ENCODE results near the gene PLEKHA5.

PLEKHA5 gene

GRCh38 chr12:19190292-19191031 lies 60.9 kb downstream of the PLEKHA5 start:
- Histone ChIP-seq H3K27me3 (replicated peaks; ENCODE audit: control insufficient read depth, insufficient read depth, low read length) (no peaks in the 10 kb centered on the region), H3K36me3 (ENCODE audit: control insufficient read depth, insufficient read depth, low read length) (no peaks in the 10 kb centered on the region), H3K4me3 (replicated peaks; ENCODE audit: low read depth, low read length) (no peak overlapping the region)
- DNase-seq (ENCODE audit: extremely low read depth, insufficient read length) = no peak
- no peak for TF ChIP-seq CTCF (IDR thresholded peaks at IDR 0.05; ENCODE audit: insufficient read depth, low read length, poor library complexity, severe bottlenecking)

GRCh38 chr12:19191089-19191488 lies 61.6 kb downstream of the PLEKHA5 start:
- TF ChIP-seq CTCF (IDR thresholded peaks at IDR 0.05; ENCODE audit: insufficient read depth, low read length, poor library complexity, severe bottlenecking) = no peak
- no peak overlapping the region for H3K4me3 ChIP-seq (replicated peaks; ENCODE audit: low read depth, low read length)

GRCh38 chr12:19191563-19191962 lies 62.0 kb downstream of the PLEKHA5 start:
- no peaks in the 10 kb centered on the region for H3K27me3 ChIP-seq (replicated peaks; ENCODE audit: control insufficient read depth, insufficient read depth, low read length)
- no peak for DNase-seq (ENCODE audit: extremely low read depth, insufficient read length)
- H3K4me3 ChIP-seq (replicated peaks; ENCODE audit: low read depth, low read length) = no peak overlapping the region
- no peak for TF ChIP-seq CTCF (IDR thresholded peaks at IDR 0.05; ENCODE audit: insufficient read depth, low read length, poor library complexity, severe bottlenecking)
- no peaks in the 10 kb centered on the region for H3K36me3 ChIP-seq (ENCODE audit: control insufficient read depth, insufficient read depth, low read length)

More at GRCh38 chr12:19191089-19191488, 61.6 kb downstream of the PLEKHA5 start:
- no peak for DNase-seq (ENCODE audit: extremely low read depth, insufficient read length)
- no peaks in the 10 kb centered on the region for H3K36me3 ChIP-seq (ENCODE audit: control insufficient read depth, insufficient read depth, low read length)
- no peaks in the 10 kb centered on the region for H3K27me3 ChIP-seq (replicated peaks; ENCODE audit: control insufficient read depth, insufficient read depth, low read length)

GRCh38 chr12:19192710-19193109 lies 63.2 kb downstream of the PLEKHA5 start:
- no peak for TF ChIP-seq CTCF (IDR thresholded peaks at IDR 0.05; ENCODE audit: insufficient read depth, low read length, poor library complexity, severe bottlenecking)
- no peak for DNase-seq (ENCODE audit: extremely low read depth, insufficient read length)
- Histone ChIP-seq H3K36me3 (ENCODE audit: control insufficient read depth, insufficient read depth, low read length) (no peaks in the 10 kb centered on the region), H3K4me3 (replicated peaks; ENCODE audit: low read depth, low read length) (no peak overlapping the region), H3K27me3 (replicated peaks; ENCODE audit: control insufficient read depth, insufficient read depth, low read length) (no peaks in the 10 kb centered on the region)

- DNase-seq (ENCODE audit: extremely low read depth, insufficient read length) = no peak
- TF ChIP-seq CTCF (IDR thresholded peaks at IDR 0.05; ENCODE audit: insufficient read depth, low read length, poor library complexity, severe bottlenecking) = no peak
Measured at GRCh38 chr12:19194963-19195362, 65.4 kb downstream of the PLEKHA5 start.

More at GRCh38 chr12:19194963-19195362, 65.4 kb downstream of the PLEKHA5 start:
- Histone ChIP-seq H3K4me3 (replicated peaks; ENCODE audit: low read depth, low read length) (no peak overlapping the region), H3K36me3 (ENCODE audit: control insufficient read depth, insufficient read depth, low read length) (no peaks in the 10 kb centered on the region), H3K27me3 (replicated peaks; ENCODE audit: control insufficient read depth, insufficient read depth, low read length) (no peaks in the 10 kb centered on the region)

All from GM06990 (cell line).